ENCODE results near the gene ADRB2. TPM values are rescaled to one million over a fixed set of nuclear protein-coding genes. Genes with fewer than 3 reads are reported as not detected.

ADRB2 gene
- total RNA-seq = 0.12 and 0.22 TPM in 2 replicates

DNA sequence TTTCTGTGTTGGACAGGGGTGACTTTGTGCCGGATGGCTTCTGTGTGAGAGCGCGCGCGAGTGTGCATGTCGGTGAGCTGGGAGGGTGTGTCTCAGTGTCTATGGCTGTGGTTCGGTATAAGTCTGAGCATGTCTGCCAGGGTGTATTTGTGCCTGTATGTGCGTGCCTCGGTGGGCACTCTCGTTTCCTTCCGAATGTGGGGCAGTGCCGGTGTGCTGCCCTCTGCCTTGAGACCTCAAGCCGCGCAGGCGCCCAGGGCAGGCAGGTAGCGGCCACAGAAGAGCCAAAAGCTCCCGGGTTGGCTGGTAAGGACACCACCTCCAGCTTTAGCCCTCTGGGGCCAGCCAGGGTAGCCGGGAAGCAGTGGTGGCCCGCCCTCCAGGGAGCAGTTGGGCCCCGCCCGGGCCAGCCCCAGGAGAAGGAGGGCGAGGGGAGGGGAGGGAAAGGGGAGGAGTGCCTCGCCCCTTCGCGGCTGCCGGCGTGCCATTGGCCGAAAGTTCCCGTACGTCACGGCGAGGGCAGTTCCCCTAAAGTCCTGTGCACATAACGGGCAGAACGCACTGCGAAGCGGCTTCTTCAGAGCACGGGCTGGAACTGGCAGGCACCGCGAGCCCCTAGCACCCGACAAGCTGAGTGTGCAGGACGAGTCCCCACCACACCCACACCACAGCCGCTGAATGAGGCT, at the start of gene ADRB2:
Gene ADRB2 (plus strand): TSS at position 559 of the 686 bp plus-strand sequence. CDS start 221 bp downstream, outside the sequence.

Other genes with a start within 250 kb of the ADRB2 start
- gene HTR4, start 172.1 kb upstream of the ADRB2 start, total RNA-seq = not detected in 2 replicates
- 1.5 and 4.8 TPM in 2 replicates for gene SH3TC2, start 236.5 kb downstream of the ADRB2 start, total RNA-seq

Measured in uterine smooth muscle cell (primary cell).